AG04450 (cell line): Measurements from ENCODE around the gene POC1A. TPM values are rescaled to one million over a fixed set of nuclear protein-coding genes. Genes with fewer than 3 reads are reported as not detected.

Experiments
- CTCF ChIA-PET: fragments of 300-600, 350-600 bp; formaldehyde crosslinking; extraction: SDS; loops from one replicate; lab custom pipeline; 2022; ENCODE audit warnings: antibody characterized with exemption, inconsistent platforms; lab: Charles Lee
- POLR2A ChIA-PET: fragments of 350-600 bp; formaldehyde crosslinking; extraction: SDS; loops from one replicate; lab custom pipeline; 2021; ENCODE audit warnings: antibody characterized with exemption, inconsistent platforms; lab: Yijun Ruan, JAX
- DNase-seq: peaks from one replicate; pipeline ENCODE4 v3.0.0-alpha.2; 2011; ENCODE audit warnings: low read depth, low spot score
- H3K27ac ChIP-seq: one replicate; pipeline ENCODE4 v1.5.1; 2012; ENCODE audit warnings: low read depth, low read length, control low read depth
- H3K27me3 ChIP-seq: one replicate; pipeline ENCODE4 v1.6.0; 2012; ENCODE audit warnings: low read length; ENCODE audit not compliant: control insufficient read depth, insufficient read depth
- H3K4me3 ChIP-seq: 2 replicates; pipeline ENCODE4 v1.5.1; 2011; ENCODE audit warnings: mild to moderate bottlenecking, low read depth, low read length, control low read depth
- H3K9me3 ChIP-seq: 2 replicates; pipeline ENCODE4 v1.5.1; 2012; ENCODE audit warnings: low read length; ENCODE audit not compliant: control insufficient read depth, insufficient read depth
- CTCF ChIP-seq: IDR thresholded peaks from 2 replicates; pipeline ENCODE4 v1.5.1; 2011; ENCODE audit warnings: low read depth, low read length, control low read depth, inconsistent platforms
- polyA plus RNA-seq: library from polyadenylated mRNA; depleted of rRNA; stranded (reverse); fragments of >200 nt; gene quantifications from 2 replicates; pipeline ENCODE4 v1.2.3, GENCODE V29; 2011

The POC1A gene
- polyA plus RNA-seq, 1 experiment, result 4.1 TPM

GRCh38 chr3:52076896-52077780 is 77.1 kb downstream of the POC1A start:
- CTCF ChIA-PET, result no interaction called here

GRCh38 chr3:52073490-52073889 is 80.7 kb downstream of the POC1A start:
- POLR2A ChIA-PET, result no interaction called here
- Histone ChIP-seq H3K4me3 (no peak overlapping the region), H3K27ac (no peak overlapping the region), H3K9me3 (no peaks in the 10 kb centered on the region), H3K27me3 (no peaks in the 10 kb centered on the region)
- TF ChIP-seq CTCF, result no peak
- CTCF ChIA-PET, result no interaction called here
- DNase-seq, result no peak

More at GRCh38 chr3:52076896-52077780, 77.1 kb downstream of the POC1A start:
- H3K27me3 ChIP-seq, result no peaks in the 10 kb centered on the region
- DNase-seq, result no peak
- POLR2A ChIA-PET, result no interaction called here
- H3K27ac ChIP-seq, result no peak overlapping the region
- TF ChIP-seq CTCF, result peak; percentile 23
- no peak overlapping the region for H3K4me3 ChIP-seq
- H3K9me3 ChIP-seq, result no peaks in the 10 kb centered on the region

- H3K4me3 ChIP-seq, result no peak overlapping the region
- no peak overlapping the region for H3K27ac ChIP-seq
- no peak for DNase-seq
- H3K27me3 ChIP-seq, result no peaks in the 10 kb centered on the region
- no peaks in the 10 kb centered on the region for H3K9me3 ChIP-seq
- CTCF ChIA-PET, result no interaction called here
- TF ChIP-seq CTCF, result no peak
- POLR2A ChIA-PET, result no interaction called here
Measured at GRCh38 chr3:52072471-52072870, 81.8 kb downstream of the POC1A start.

- CTCF ChIA-PET, result no interaction called here
- Histone ChIP-seq H3K4me3 (no peak overlapping the region), H3K27ac (no peak overlapping the region), H3K27me3 (no peaks in the 10 kb centered on the region), H3K9me3 (no peaks in the 10 kb centered on the region)
- DNase-seq, result no peak
- no peak for TF ChIP-seq CTCF
- POLR2A ChIA-PET, result no interaction called here
Measured at GRCh38 chr3:52072020-52072419, 82.2 kb downstream of the POC1A start.

- no peak overlapping the region for H3K4me3 ChIP-seq
- ChIA-PET POLR2A (interaction anchor here (1.0 kb wide), 1 partner anchor 14 kb away, joined by 3 read pairs; no protein-coding TSS in a partner anchor), CTCF (no interaction called here)
- no peaks in the 10 kb centered on the region for H3K27me3 ChIP-seq
- H3K27ac ChIP-seq, result no peak overlapping the region
- H3K9me3 ChIP-seq, result no peaks in the 10 kb centered on the region
- no peak for TF ChIP-seq CTCF
- DNase-seq, result no peak
Measured at GRCh38 chr3:52070724-52071621, 83.2 kb downstream of the POC1A start.
